ENCODE results near the gene AQP9.
A peak's percentile ranks its signal among the peaks of the same experiment; 100 is the strongest.

AQP9 gene

DNA sequence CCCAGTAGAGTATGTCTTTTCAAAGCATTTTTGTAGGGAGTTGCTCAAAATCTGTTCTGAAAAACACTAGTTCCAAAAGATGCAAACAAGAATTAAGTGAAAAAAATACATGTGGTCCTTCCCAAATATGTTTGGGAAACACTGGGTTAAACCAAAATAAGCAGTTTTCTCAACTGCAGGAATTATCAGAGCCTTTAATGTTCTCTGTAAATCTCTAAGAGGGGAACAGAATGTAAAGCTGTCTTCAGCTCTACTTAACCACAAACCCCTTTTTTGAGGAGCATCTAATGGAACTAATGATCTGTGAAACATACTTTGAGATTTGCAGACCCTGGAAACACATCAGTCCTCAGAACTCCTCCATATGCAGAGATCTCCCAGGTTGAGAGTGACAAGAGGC lies 9.9 kb downstream of the AQP9 start:
- peaks cover 23% of the 10 kb centered on the region for H3K4me1 Mint-ChIP-seq
- H3K9me3 Mint-ChIP-seq = no peaks in the 10 kb centered on the region
- peaks cover 4% of the 10 kb centered on the region for H3K27me3 Mint-ChIP-seq (ENCODE audit: low read depth)
- no peaks in the 10 kb centered on the region for H3K36me3 Mint-ChIP-seq (ENCODE audit: low read depth)
- H3K4me3 Mint-ChIP-seq = no peak overlapping the region
- no peak overlapping the region for H3K27ac Mint-ChIP-seq
- TF ChIP-seq, protein P1, sequence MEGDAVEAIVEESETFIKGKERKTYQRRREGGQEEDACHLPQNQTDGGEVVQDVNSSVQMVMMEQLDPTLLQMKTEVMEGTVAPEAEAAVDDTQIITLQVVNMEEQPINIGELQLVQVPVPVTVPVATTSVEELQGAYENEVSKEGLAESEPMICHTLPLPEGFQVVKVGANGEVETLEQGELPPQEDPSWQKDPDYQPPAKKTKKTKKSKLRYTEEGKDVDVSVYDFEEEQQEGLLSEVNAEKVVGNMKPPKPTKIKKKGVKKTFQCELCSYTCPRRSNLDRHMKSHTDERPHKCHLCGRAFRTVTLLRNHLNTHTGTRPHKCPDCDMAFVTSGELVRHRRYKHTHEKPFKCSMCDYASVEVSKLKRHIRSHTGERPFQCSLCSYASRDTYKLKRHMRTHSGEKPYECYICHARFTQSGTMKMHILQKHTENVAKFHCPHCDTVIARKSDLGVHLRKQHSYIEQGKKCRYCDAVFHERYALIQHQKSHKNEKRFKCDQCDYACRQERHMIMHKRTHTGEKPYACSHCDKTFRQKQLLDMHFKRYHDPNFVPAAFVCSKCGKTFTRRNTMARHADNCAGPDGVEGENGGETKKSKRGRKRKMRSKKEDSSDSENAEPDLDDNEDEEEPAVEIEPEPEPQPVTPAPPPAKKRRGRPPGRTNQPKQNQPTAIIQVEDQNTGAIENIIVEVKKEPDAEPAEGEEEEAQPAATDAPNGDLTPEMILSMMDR (IDR thresholded peaks at IDR 0.05; ENCODE audit: unreplicated experiment in 3 of 3) = no peak

DNA sequence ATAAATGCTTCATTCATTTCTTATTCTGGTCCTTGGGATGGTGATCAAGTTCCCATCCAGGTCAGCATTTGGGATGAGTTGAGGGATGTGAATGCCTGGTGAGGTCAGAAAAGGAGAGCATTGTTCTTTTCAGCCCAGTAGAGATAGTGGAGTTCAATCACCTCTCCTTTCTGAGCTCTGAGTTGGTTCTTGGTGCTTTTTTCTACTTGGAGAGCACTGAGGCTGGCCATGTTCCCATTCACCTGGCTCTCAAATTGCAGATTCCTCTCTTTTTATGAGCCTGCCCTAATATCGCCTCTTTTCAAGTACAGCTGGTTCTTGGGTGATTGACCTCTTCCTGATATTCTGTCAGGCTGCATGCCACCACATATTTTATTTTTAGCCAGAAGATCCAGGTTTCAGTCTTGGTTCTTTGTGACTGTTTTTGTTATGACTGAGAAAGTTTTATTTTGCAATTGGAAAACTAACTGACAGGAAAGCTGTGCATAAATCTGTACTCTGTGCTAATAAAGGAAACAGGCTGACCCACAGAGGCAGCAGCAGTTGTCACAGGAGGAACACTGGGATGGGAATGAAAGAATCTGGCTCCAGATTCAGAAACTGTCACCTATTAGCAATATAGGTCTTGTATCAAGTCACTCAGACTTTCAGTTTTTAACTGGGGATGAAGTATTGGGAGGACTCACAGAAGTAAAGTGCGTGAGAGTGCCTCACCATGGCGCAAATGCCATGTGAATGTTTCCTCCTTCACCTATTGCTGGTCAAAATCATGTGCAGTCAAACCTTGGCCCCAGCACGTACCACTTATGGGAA lies 10.7 kb downstream of the AQP9 start:
- H3K4me1 Mint-ChIP-seq = peaks cover 23% of the 10 kb centered on the region
- H3K4me3 Mint-ChIP-seq = no peak overlapping the region
- H3K27ac Mint-ChIP-seq = no peak overlapping the region
- no peaks in the 10 kb centered on the region for H3K36me3 Mint-ChIP-seq (ENCODE audit: low read depth)
- no peaks in the 10 kb centered on the region for H3K9me3 Mint-ChIP-seq
- TF ChIP-seq, protein P1 (IDR thresholded peaks at IDR 0.05; ENCODE audit: unreplicated experiment in 3 of 3) = no peak
- peaks cover 4% of the 10 kb centered on the region for H3K27me3 Mint-ChIP-seq (ENCODE audit: low read depth)

DNA sequence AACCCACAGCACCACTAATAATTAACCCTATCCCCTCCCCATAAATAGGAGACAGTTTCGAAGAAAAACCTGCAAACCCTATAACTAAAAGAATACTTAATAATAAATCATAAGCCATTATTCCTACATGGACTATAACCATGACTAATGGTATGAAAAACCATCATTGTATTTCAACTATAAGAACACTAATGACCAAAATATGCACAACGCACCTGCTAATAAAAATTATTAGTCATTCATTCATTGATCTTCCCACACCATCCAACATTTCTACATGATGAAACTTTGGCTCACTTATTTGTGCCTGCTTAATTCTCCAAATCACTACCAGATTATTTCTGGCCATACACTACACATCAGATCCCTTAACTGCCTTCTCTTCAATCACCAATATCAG lies 16.6 kb downstream of the AQP9 start:
- Mint-ChIP-seq H3K36me3 (ENCODE audit: low read depth) (no peaks in the 10 kb centered on the region), H3K27me3 (ENCODE audit: low read depth) (no peaks in the 10 kb centered on the region), H3K9me3 (no peaks in the 10 kb centered on the region), H3K4me1 (no peaks in the 10 kb centered on the region), H3K4me3 (no peak overlapping the region), H3K27ac (no peak overlapping the region)
- TF ChIP-seq, protein P1 (IDR thresholded peaks at IDR 0.05; ENCODE audit: unreplicated experiment in 3 of 3) = no peak

DNA sequence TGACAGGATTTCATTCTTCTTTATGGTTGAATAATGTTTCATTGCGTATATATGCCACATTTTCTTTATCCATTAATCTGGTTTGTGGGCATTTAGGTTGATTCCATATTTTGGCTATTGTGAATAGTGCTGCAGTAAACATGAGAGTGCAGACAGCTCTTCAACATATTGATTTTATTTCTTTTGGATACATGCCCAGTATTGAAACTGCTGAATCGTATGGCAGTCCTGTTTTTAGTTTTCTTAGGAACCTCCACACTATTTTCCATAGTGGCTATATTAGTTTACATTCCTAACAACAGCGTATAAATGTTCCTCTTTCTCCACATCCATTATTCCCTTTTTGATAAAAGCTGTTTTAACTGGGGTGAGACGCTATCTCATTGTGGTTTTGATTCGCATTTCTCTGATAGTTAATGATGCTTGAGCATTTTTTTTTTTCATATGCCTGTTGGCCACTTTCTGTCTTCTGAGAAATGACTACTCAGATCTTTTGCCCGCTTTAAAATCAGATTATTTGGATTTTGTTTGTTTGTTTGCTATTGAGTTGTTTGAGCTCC lies 21.7 kb downstream of the AQP9 start:
- TF ChIP-seq, protein P1 (IDR thresholded peaks at IDR 0.05; ENCODE audit: unreplicated experiment in 3 of 3) = no peak
- Mint-ChIP-seq H3K4me1 (peaks cover 16% of the 10 kb centered on the region), H3K4me3 (no peak overlapping the region), H3K9me3 (no peaks in the 10 kb centered on the region), H3K36me3 (ENCODE audit: low read depth) (no peaks in the 10 kb centered on the region), H3K27ac (peak overlapping the region in 2 of 3 experiments; percentile 58 to 79), H3K27me3 (ENCODE audit: low read depth) (no peaks in the 10 kb centered on the region)

DNA sequence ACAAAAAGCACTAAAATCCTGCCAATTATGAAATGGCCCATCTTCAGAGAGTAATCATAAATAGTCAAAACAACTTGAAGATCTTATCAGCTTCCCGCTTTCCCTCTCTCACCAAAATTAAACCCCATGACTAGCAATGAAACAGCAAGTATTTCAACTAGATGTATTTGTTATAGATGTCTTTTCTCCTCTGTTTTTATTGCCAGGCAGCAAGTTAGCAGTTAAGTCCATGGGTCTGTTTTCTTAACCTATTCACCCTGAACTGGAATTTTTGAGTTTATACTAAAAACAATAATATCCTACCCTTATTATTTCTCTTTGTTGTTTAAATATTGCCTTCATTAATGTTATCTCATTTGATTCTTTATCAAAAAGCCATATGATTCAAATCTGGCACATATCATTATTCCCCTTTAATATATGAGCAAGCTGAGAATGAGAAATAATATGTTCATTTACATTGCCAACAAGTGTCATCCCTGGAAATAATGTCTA lies 23.3 kb downstream of the AQP9 start:
- Mint-ChIP-seq H3K9me3 (no peaks in the 10 kb centered on the region), H3K27me3 (ENCODE audit: low read depth) (no peaks in the 10 kb centered on the region), H3K4me1 (peaks cover 27% of the 10 kb centered on the region), H3K4me3 (no peak overlapping the region), H3K27ac (peak overlapping the region in 2 of 3 experiments; percentile 0 to 64), H3K36me3 (ENCODE audit: low read depth) (no peaks in the 10 kb centered on the region)
- TF ChIP-seq, protein P1 (IDR thresholded peaks at IDR 0.05; ENCODE audit: unreplicated experiment in 3 of 3) = no peak

Data from nephron (organoid).